GM19468 (cell line): Measurements from ENCODE around the gene MIPEP.

Experiments
- ATAC-seq: cut with Tn5 transposase; IDR thresholded peaks from one replicate; pipeline ENCODE4 v1.9.1; 2021; ENCODE audit warnings: mild to moderate bottlenecking, moderate library complexity, moderate number of reproducible peaks; ENCODE audit not compliant: unreplicated experiment; ENCODE audit errors: extremely low read depth

Gene MIPEP

GRCh38 chr13:23817136-23817535 is 72.1 kb downstream of the MIPEP start:
- no peak for ATAC-seq

- ATAC-seq, result no peak
These were observed 75.6 kb downstream of the MIPEP start for GRCh38 chr13:23813635-23814034.

- no peak for ATAC-seq
These were observed 77.7 kb downstream of the MIPEP start for GRCh38 chr13:23811366-23812062.

GRCh38 chr13:23810685-23811240 is 78.4 kb downstream of the MIPEP start:
- no peak for ATAC-seq

GRCh38 chr13:23808803-23809202 is 80.4 kb downstream of the MIPEP start:
- ATAC-seq, result no peak

- ATAC-seq, result no peak
These were observed 82.2 kb downstream of the MIPEP start for GRCh38 chr13:23806874-23807526.

GRCh38 chr13:23805821-23806220 is 83.4 kb downstream of the MIPEP start:
- ATAC-seq, result no peak

- ATAC-seq, result no peak
These were observed 84.1 kb downstream of the MIPEP start for GRCh38 chr13:23805122-23805521.

GRCh38 chr13:23804166-23804565 is 85.0 kb downstream of the MIPEP start:
- ATAC-seq, result no peak

GRCh38 chr13:23801141-23801540 is 88.1 kb downstream of the MIPEP start:
- ATAC-seq, result no peak

- ATAC-seq, result peak; percentile 95
These were observed 89.3 kb downstream of the MIPEP start for GRCh38 chr13:23799945-23800344.

- ATAC-seq, result no peak
These were observed 91.8 kb downstream of the MIPEP start for GRCh38 chr13:23797276-23797903.

- no peak for ATAC-seq
These were observed 92.6 kb downstream of the MIPEP start for GRCh38 chr13:23796551-23796950.

GRCh38 chr13:23794267-23795161 is 94.7 kb downstream of the MIPEP start:
- ATAC-seq, result no peak

- no peak for ATAC-seq
These were observed 95.5 kb downstream of the MIPEP start for GRCh38 chr13:23793711-23794110.

- no peak for ATAC-seq
These were observed 96.5 kb downstream of the MIPEP start for GRCh38 chr13:23792680-23793079.

- ATAC-seq, result no peak
These were observed 98.5 kb downstream of the MIPEP start for GRCh38 chr13:23790577-23791170.

- ATAC-seq, result no peak
These were observed 99.4 kb downstream of the MIPEP start for GRCh38 chr13:23789576-23790346.

GRCh38 chr13:23788459-23788858 is 100.7 kb downstream of the MIPEP start:
- no peak for ATAC-seq
